IMR-90 (cell line): ENCODE data around the gene ESR2. TPM values are rescaled to one million over a fixed set of nuclear protein-coding genes. Genes with fewer than 3 reads are reported as not detected.

Experiments
- ATAC-seq: fragments of 200-7000 bp; cut with Tn5 transposase; 2 replicates; pipeline ENCODE4 v1.9.1; 2020; ENCODE audit warnings: low read depth, mild to moderate bottlenecking, moderate library complexity
- BruUV-seq: library from RNA; stranded (reverse); fragments of 400-500 nt; replicated peaks from 2 replicates; lab custom pipeline; 2021; lab: Mats Ljungman, UMichigan
- CTCF ChIA-PET: fragments of 300-600 bp; formaldehyde crosslinking; extraction: SDS; loops from one replicate; lab custom pipeline; 2021; ENCODE audit warnings: antibody characterized with exemption; lab: Yijun Ruan, JAX
- POLR2A ChIA-PET: fragments of 300-600 bp; sonication (Branson Sonifier 250); formaldehyde crosslinking; loops from one replicate; lab custom pipeline; 2022; ENCODE audit warnings: antibody characterized with exemption; ENCODE audit not compliant: unreplicated experiment; lab: Charles Lee
- DNase-seq: peaks from one replicate; pipeline ENCODE4 v3.0.0; 2013
- H2AFZ ChIP-seq: replicated peaks from 2 replicates; pipeline ENCODE3; 2013; ENCODE audit warnings: low read length, mild to moderate bottlenecking; ENCODE audit not compliant: poor library complexity
- H2AK5ac ChIP-seq: 2 replicates; pipeline ENCODE4 v1.6.1; 2013; ENCODE audit warnings: low read depth, low read length, inconsistent platforms
- H2AK9ac ChIP-seq: replicated peaks from 2 replicates; pipeline ENCODE3; 2013; ENCODE audit warnings: mild to moderate bottlenecking, low read depth, low read length, moderate library complexity; ENCODE audit not compliant: poor library complexity
- H2BK120ac ChIP-seq: 2 replicates; pipeline ENCODE4 v1.6.1; 2013; ENCODE audit warnings: low read depth, low read length, inconsistent platforms
- H2BK15ac ChIP-seq: 3 replicates; pipeline ENCODE4 v1.6.1; 2013; ENCODE audit warnings: low read depth, low read length, inconsistent platforms
- H2BK20ac ChIP-seq: 2 replicates; pipeline ENCODE4 v1.6.1; 2013; ENCODE audit warnings: low read depth, mild to moderate bottlenecking, inconsistent platforms, low read length, moderate library complexity
- H2BK5ac ChIP-seq: 2 replicates; pipeline ENCODE4 v1.6.1; 2013; ENCODE audit warnings: mild to moderate bottlenecking, low read depth, low read length, inconsistent platforms; ENCODE audit not compliant: poor library complexity, severe bottlenecking
- H3K14ac ChIP-seq: replicated peaks from 2 replicates; pipeline ENCODE4 v1.6.1; 2013; ENCODE audit warnings: low read depth, low read length, inconsistent platforms
- H3K18ac ChIP-seq: 2 replicates; pipeline ENCODE4 v1.6.1; 2013; ENCODE audit warnings: low read depth, low read length, control low read depth
- H3K23ac ChIP-seq: 2 replicates; pipeline ENCODE4 v1.6.1; 2013; ENCODE audit warnings: low read depth, low read length, inconsistent platforms
- H3K27ac ChIP-seq: 2 replicates; pipeline ENCODE4 v1.5.1; 2013; ENCODE audit warnings: mild to moderate bottlenecking, control low read depth, low read length; ENCODE audit not compliant: insufficient read depth
- H3K27me3 ChIP-seq: 2 replicates; pipeline ENCODE4 v1.6.1; 2013; ENCODE audit warnings: low read length; ENCODE audit not compliant: control insufficient read depth, insufficient read depth
- H3K36me3 ChIP-seq: 2 replicates; pipeline ENCODE4 v1.6.1; 2013; ENCODE audit warnings: low read length, mixed read lengths; ENCODE audit not compliant: control insufficient read depth, insufficient read depth
- H3K4ac ChIP-seq: 2 replicates; pipeline ENCODE4 v1.6.1; 2013; ENCODE audit warnings: low read depth, low read length, inconsistent platforms
- H3K4me1 ChIP-seq: 2 replicates; pipeline ENCODE4 v1.6.1; 2013; ENCODE audit warnings: low read length, mixed read lengths; ENCODE audit not compliant: control insufficient read depth, insufficient read depth
- H3K4me2 ChIP-seq: 2 replicates; pipeline ENCODE4 v1.6.1; 2013; ENCODE audit warnings: low read depth, mild to moderate bottlenecking, control low read depth, low read length, moderate library complexity
- H3K4me3 ChIP-seq: 2 replicates; pipeline ENCODE4 v1.5.1; 2013; ENCODE audit warnings: low read depth, mild to moderate bottlenecking, control low read depth, low read length, moderate library complexity; ENCODE audit not compliant: insufficient read depth
- H3K56ac ChIP-seq: 2 replicates; pipeline ENCODE4 v1.6.1; 2013; ENCODE audit warnings: low read length, inconsistent platforms; ENCODE audit not compliant: insufficient read depth; ENCODE audit errors: extremely low read depth
- H3K79me1 ChIP-seq, 2 experiments: 2 replicates each; pipeline ENCODE4 v1.6.1; 2013; ENCODE audit warnings: low read length in 2 of 2, inconsistent platforms in 1 of 2, low read depth in 1 of 2
- H3K9ac ChIP-seq: 2 replicates; pipeline ENCODE4 v1.6.1; 2013; ENCODE audit warnings: low read depth, low read length, control low read depth
- H3K9me1 ChIP-seq: 2 replicates; pipeline ENCODE4 v1.6.1; 2013; ENCODE audit warnings: low read length, inconsistent platforms; ENCODE audit not compliant: insufficient read depth
- H3K9me3 ChIP-seq: 2 replicates; pipeline ENCODE4 v1.6.1; 2013; ENCODE audit warnings: low read length; ENCODE audit not compliant: control insufficient read depth, insufficient read depth
- H4K20me1 ChIP-seq: 2 replicates; pipeline ENCODE4 v1.6.1; 2013; ENCODE audit warnings: low read length, inconsistent platforms; ENCODE audit not compliant: insufficient read depth
- H4K5ac ChIP-seq: 2 replicates; pipeline ENCODE4 v1.6.1; 2013; ENCODE audit warnings: mild to moderate bottlenecking, low read depth, low read length, control low read depth
- H4K8ac ChIP-seq, 2 experiments: 2 replicates each; pipeline ENCODE4 v1.6.1; 2013; ENCODE audit warnings: low read depth in 2 of 2, low read length in 2 of 2, control low read depth in 1 of 2, inconsistent platforms in 1 of 2
- H4K91ac ChIP-seq: 2 replicates; pipeline ENCODE4 v1.6.1; 2013; ENCODE audit warnings: low read depth, low read length, inconsistent platforms; ENCODE audit not compliant: insufficient read depth
- BHLHE40 ChIP-seq: fragments of 150-350 bp; IDR thresholded peaks from 2 replicates; pipeline ENCODE4 v1.6.1; 2016; ENCODE audit warnings: mild to moderate bottlenecking, low read depth, low read length
- CHD1 ChIP-seq: IDR thresholded peaks from 2 replicates; pipeline ENCODE4 v1.6.1; 2012; ENCODE audit warnings: low read depth, low read length, improper control_type of control experiment
- ELK1 ChIP-seq: fragments of 150-350 bp; IDR thresholded peaks from 2 replicates; pipeline ENCODE4 v1.6.1; 2016; ENCODE audit warnings: low read depth, mild to moderate bottlenecking, low read length, moderate library complexity, borderline replicate concordance
- FOS ChIP-seq: fragments of 150-350 bp; IDR thresholded peaks from 2 replicates; pipeline ENCODE4 v1.6.1; 2016; ENCODE audit warnings: low read depth, low read length
- MAFK ChIP-seq: IDR thresholded peaks from 2 replicates; pipeline ENCODE4 v1.6.1; 2012; ENCODE audit warnings: low read depth, low read length, improper control_type of control experiment
- MAZ ChIP-seq: IDR thresholded peaks from 2 replicates; pipeline ENCODE4 v1.6.1; 2012; ENCODE audit warnings: low read depth, mild to moderate bottlenecking, low read length, improper control_type of control experiment, moderate library complexity, borderline replicate concordance
- MXI1 ChIP-seq: IDR thresholded peaks from 2 replicates; pipeline ENCODE4 v1.6.1; 2012; ENCODE audit warnings: low read depth, mild to moderate bottlenecking, low read length, moderate library complexity, borderline replicate concordance
- NFE2L2 ChIP-seq: fragments of 150-350 bp; IDR thresholded peaks from 2 replicates; pipeline ENCODE4 v1.6.1; 2016; ENCODE audit warnings: low read depth, mild to moderate bottlenecking, low read length
- POLR2A ChIP-seq: IDR thresholded peaks from 2 replicates; pipeline ENCODE4 v1.6.1; 2012; ENCODE audit warnings: mild to moderate bottlenecking, low read depth, low read length
- RAD21 ChIP-seq: IDR thresholded peaks from 2 replicates; pipeline ENCODE4 v1.6.1; 2012; ENCODE audit warnings: low read length, improper control_type of control experiment
- RCOR1 ChIP-seq: IDR thresholded peaks from 2 replicates; pipeline ENCODE4 v1.6.1; 2012; ENCODE audit warnings: mild to moderate bottlenecking, low read length, improper control_type of control experiment; ENCODE audit not compliant: insufficient replicate concordance
- RFX5 ChIP-seq: IDR thresholded peaks from 2 replicates; pipeline ENCODE4 v1.8.0; 2012; ENCODE audit warnings: low read depth, mild to moderate bottlenecking, low read length, moderate library complexity
- SMC3 ChIP-seq: fragments of 150-350 bp; IDR thresholded peaks from 2 replicates; pipeline ENCODE4 v1.6.1; 2016; ENCODE audit warnings: low read depth, mild to moderate bottlenecking, antibody characterized with exemption, low read length, moderate library complexity
- WGBS, 2 experiments: methylation state at CpG; one replicate each; pipeline versions ENCODE4 v1.1.5 to v1.1.7; 2013; ENCODE audit warnings: missing lambda C conversion rate in 2 of 2; ENCODE audit not compliant: insufficient read length in 1 of 2; ENCODE audit errors: extremely low coverage in 2 of 2; 5-methylcytosine and 5-hydroxymethylcytosine counted together
- dilution Hi-C: fragments of 300-500 bp; cut with HindIII; formaldehyde crosslinking; loops from one replicate; pipeline ENCODE4 v1.14.3; 2018; ENCODE audit warnings: low sequenced_read_pairs; ENCODE audit not compliant: unreplicated experiment
- in situ Hi-C: fragments of 300-500 bp; cut with MboI; formaldehyde crosslinking; loops from 3 replicates; pipeline ENCODE4 v1.14.3; 2019; ENCODE audit warnings: low sequenced_read_pairs, inconsistent platforms, mixed read lengths
- intact Hi-C: fragments of 100-400 bp; cut with micrococcal nuclease; formaldehyde crosslinking; loops from 2 replicates; pipeline ENCODE4 v1.10.0; 2022
- polyA plus RNA-seq, 3 experiments: library from polyadenylated mRNA; depleted of rRNA; stranded (reverse); fragments of >200 nt; gene quantifications; 2 replicates each; pipeline ENCODE4 v1.2.3, GENCODE V29; 2012; ENCODE audit warnings: low replicate concordance in 1 of 3
- total RNA-seq: library from RNA; depleted of rRNA; stranded (reverse); fragments of >200 nt; gene quantifications from 2 replicates; pipeline ENCODE4 v1.2.3, GENCODE V29; 2012
- TF ChIP-seq, protein P1 (sequence below): conservative IDR thresholded peaks from 2 replicates; pipeline ENCODE4 v1.5.1; 2012; ENCODE audit warnings: mild to moderate bottlenecking, low read depth, low read length, improper control_type of control experiment

ESR2 gene
- total and polyA plus RNA-seq, 2 of the 4 experiments (the other 2 are of a cell fraction): under 0.01 to 0.03 TPM

DNA sequence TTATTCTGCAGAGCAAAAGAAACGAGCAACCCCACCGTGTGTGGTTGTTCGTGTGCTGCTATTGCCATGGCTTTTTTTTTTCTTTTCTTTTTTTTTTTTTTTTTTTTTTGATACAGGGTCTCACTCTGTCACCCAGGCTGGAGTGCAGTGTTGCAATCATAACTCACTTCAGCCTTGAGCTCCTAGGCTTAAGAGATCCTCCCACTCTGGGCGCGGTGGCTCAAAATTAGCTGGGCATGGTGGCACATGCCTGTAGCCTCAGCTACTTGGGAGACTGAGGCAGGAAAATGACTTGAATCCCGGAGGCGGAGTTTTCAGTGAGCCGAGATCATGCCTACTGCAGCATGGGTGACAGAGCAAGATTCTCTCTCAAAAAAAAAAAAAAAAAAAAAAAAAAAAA, 144.2 kb downstream of the ESR2 start:
- Histone ChIP-seq H4K91ac (no peak overlapping the region), H3K4ac (no peak overlapping the region), H2AK9ac (no peak overlapping the region), H3K18ac (no peak overlapping the region), H3K27me3 (no peaks in the 10 kb centered on the region), H3K4me3 (no peak overlapping the region), H2AFZ (no peak overlapping the region), H2BK5ac (no peak overlapping the region), H3K9me1 (peaks cover 6% of the 10 kb centered on the region; the same call in 1 of the 2 replicates), H4K5ac (no peak overlapping the region), H3K14ac (no peak overlapping the region), H3K9me3 (no peaks in the 10 kb centered on the region), H4K20me1 (no peaks in the 10 kb centered on the region), H3K23ac (no peak overlapping the region), H3K4me1 (peaks cover 3% of the 10 kb centered on the region), H4K8ac (no peak overlapping the region), H3K27ac (no peak overlapping the region), H3K79me1 (no peaks in the 10 kb centered on the region), H2BK20ac (no peak overlapping the region), H2AK5ac (no peak overlapping the region), H3K36me3 (no peaks in the 10 kb centered on the region), H3K4me2 (no peak overlapping the region), H3K56ac (no peak overlapping the region), H2BK15ac (no peak overlapping the region), H2BK120ac (no peak overlapping the region), H3K9ac (no peak overlapping the region)
- dilution Hi-C loops (no loop called here), intact Hi-C loops (no loop called here), in situ Hi-C loops (no loop called here)
- TF ChIP-seq ELK1 (no peak), CHD1 (no peak), MAFK (no peak), FOS (no peak), MXI1 (no peak), RFX5 (no peak), SMC3 (no peak), NFE2L2 (no peak), RCOR1 (no peak), POLR2A (no peak), RAD21 (no peak), MAZ (no peak), BHLHE40 (no peak)
- TF ChIP-seq, protein P1, sequence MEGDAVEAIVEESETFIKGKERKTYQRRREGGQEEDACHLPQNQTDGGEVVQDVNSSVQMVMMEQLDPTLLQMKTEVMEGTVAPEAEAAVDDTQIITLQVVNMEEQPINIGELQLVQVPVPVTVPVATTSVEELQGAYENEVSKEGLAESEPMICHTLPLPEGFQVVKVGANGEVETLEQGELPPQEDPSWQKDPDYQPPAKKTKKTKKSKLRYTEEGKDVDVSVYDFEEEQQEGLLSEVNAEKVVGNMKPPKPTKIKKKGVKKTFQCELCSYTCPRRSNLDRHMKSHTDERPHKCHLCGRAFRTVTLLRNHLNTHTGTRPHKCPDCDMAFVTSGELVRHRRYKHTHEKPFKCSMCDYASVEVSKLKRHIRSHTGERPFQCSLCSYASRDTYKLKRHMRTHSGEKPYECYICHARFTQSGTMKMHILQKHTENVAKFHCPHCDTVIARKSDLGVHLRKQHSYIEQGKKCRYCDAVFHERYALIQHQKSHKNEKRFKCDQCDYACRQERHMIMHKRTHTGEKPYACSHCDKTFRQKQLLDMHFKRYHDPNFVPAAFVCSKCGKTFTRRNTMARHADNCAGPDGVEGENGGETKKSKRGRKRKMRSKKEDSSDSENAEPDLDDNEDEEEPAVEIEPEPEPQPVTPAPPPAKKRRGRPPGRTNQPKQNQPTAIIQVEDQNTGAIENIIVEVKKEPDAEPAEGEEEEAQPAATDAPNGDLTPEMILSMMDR: no peak
- ChIA-PET CTCF (no interaction called here), POLR2A (interaction anchor here (0.6 kb wide), 1 partner anchor 76 kb away, joined by 10 read pairs; no protein-coding TSS in a partner anchor)
- no peak for ATAC-seq
- 80% methylated on average over 1 of the region's 8 CpGs; no CpG with 5 or more reads in 1 of the 2 experiments for WGBS, 2 experiments
- DNase-seq: no peak
- no TSS peak for BruUV-seq
